ENCODE results near the gene NFASC. TPM values are rescaled to one million over a fixed set of nuclear protein-coding genes. Genes with fewer than 3 reads are reported as not detected.

Gene NFASC
- total and polyA plus RNA-seq, 9 of the 15 experiments (the other 6 are each of a cell fraction or from before 2014, with no cell fraction given) = 0.03 to 0.16 (median 0.06) TPM; not detected in 6

DNA sequence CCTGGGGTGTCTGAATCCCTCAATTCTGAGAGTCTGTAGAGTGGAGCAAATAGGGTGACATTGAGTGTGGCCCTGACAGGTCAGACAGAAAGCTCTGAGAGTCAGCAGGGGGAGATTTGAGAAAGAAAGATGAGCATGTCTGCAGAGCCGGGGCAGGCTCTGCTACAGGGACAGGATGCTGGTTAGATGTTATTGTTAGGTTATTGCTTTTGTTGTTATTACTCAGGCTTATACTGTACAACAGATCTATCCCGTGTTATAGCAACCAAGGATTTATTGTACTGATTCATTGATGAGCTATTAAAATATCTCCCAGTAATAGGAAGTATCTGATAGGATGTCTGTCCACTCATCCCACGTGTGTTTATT lies 59.5 kb downstream of the NFASC start:
- 0 out of 2 replicates have a peak, but pooled peaks cover 3% of the 10 kb centered on the region for H4K20me1 ChIP-seq (replicated peaks; ENCODE audit: control insufficient read depth, insufficient read depth, low read length)
- 2% methylated on average over 3 of the region's 3 CpGs for WGBS (ENCODE audit: insufficient coverage, low coverage, missing lambda C conversion rate)
- intact Hi-C loops (cut with micrococcal nuclease) = no loop called here
- ChIA-PET POLR2A (interaction anchor here (1.0 kb wide), 1 partner anchor 19 kb away, joined by 3 read pairs; no protein-coding TSS in a partner anchor), CTCF (ENCODE audit: low intra/inter-chr PET ratio) (no interaction called here)
- ATAC-seq (no peak), FAIRE-seq (no peak), DNase-seq (ENCODE audit: extremely low read depth in 1 of 4, low spot score in 3 of 4) (no peak)
- no peaks in the 10 kb centered on the region for H3K79me2 ChIP-seq (ENCODE audit: control insufficient read depth, insufficient read depth, low read length)
- H3K4me3 ChIP-seq = no peak overlapping the region
- in situ Hi-C loops (cut with MboI) = no loop called here
- no peaks in the 10 kb centered on the region for H3K36me3 ChIP-seq (ENCODE audit: control insufficient read depth, insufficient read depth, low read length)
- H3K4me2 ChIP-seq (ENCODE audit: insufficient read depth, low read length) = no peak overlapping the region
- H3K9me3 ChIP-seq (replicated peaks; ENCODE audit: control insufficient read depth, insufficient read depth, low read depth, low read length) = no peaks in the 10 kb centered on the region
- H3K9me1 ChIP-seq (ENCODE audit: control insufficient read depth, insufficient read depth, low read length) = no peaks in the 10 kb centered on the region
- H3K27me3 ChIP-seq (ENCODE audit: control insufficient read depth in 2 of 2, insufficient read depth in 2 of 2, low read length in 2 of 2) = peaks cover 24 to 44% of the 10 kb centered on the region in 2 experiments
- no peak overlapping the region for H3K9ac ChIP-seq (ENCODE audit: insufficient read depth in 1 of 2, low read depth in 2 of 2, low read length in 2 of 2)
- no peak overlapping the region for H3K27ac ChIP-seq (ENCODE audit: extremely low read depth, low read depth, low read length)
- TF ChIP-seq FOXM1 (IDR thresholded peaks at IDR 0.05; ENCODE audit: low read depth) (no peak), FOXM1 (CRISPR knock-in tag; IDR thresholded peaks at IDR 0.05; ENCODE audit: low read depth) (no peak), SREBF2 (CRISPR knock-in tag; IDR thresholded peaks at IDR 0.05) (no peak), RAD51 (IDR thresholded peaks at IDR 0.05; ENCODE audit: borderline replicate concordance, low read depth) (no peak), CHD2 (IDR thresholded peaks at IDR 0.05; ENCODE audit: low read depth, low read length) (no peak)
- peaks cover 0 to 7% of the 10 kb centered on the region in 2 experiments; a peak in 1 of 5 replicates for H3K4me1 ChIP-seq (replicated peaks in 1 of 2; ENCODE audit: control insufficient read depth in 2 of 2, insufficient read depth in 2 of 2, low read length in 2 of 2)
- H2AFZ ChIP-seq (ENCODE audit: low read depth, low read length) = no peak overlapping the region
- no TSS peak for BruUV-seq (replicated peaks)

DNA sequence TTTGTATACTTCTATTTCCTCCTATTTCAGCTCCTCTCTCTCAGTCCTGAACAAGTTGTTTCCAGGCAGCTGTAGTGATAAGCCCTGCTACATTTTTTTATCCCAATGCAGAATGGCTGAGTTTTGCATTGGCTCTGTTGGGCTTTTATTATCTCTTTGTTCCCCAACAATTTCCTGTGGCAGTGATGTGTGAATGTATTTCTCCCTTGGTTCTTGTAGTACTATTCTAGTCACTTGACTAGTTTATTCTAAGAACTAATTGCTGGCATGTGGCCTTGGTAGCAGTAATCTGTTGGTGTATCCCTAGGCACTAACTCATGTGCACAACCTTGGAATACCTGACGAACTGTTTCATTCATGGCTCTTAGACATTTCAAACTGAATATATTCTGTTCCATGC lies 60.7 kb downstream of the NFASC start:
- Histone ChIP-seq H3K4me2 (ENCODE audit: insufficient read depth, low read length) (no peak overlapping the region), H3K4me1 (replicated peaks in 1 of 2; ENCODE audit: control insufficient read depth in 2 of 2, insufficient read depth in 2 of 2, low read length in 2 of 2) (0 out of 5 replicates have a peak, but pooled peaks cover 0 to 3% of the 10 kb centered on the region in 2 experiments), H3K9me1 (ENCODE audit: control insufficient read depth, insufficient read depth, low read length) (no peaks in the 10 kb centered on the region), H3K9me3 (replicated peaks; ENCODE audit: control insufficient read depth, insufficient read depth, low read depth, low read length) (no peaks in the 10 kb centered on the region), H3K9ac (ENCODE audit: insufficient read depth in 1 of 2, low read depth in 2 of 2, low read length in 2 of 2) (no peak overlapping the region), H3K4me3 (no peak overlapping the region), H3K27me3 (ENCODE audit: control insufficient read depth in 2 of 2, insufficient read depth in 2 of 2, low read length in 2 of 2) (peaks cover 25 to 52% of the 10 kb centered on the region in 2 experiments), H4K20me1 (replicated peaks; ENCODE audit: control insufficient read depth, insufficient read depth, low read length) (0 out of 2 replicates have a peak, but pooled peaks cover 5% of the 10 kb centered on the region), H3K79me2 (ENCODE audit: control insufficient read depth, insufficient read depth, low read length) (no peaks in the 10 kb centered on the region), H2AFZ (ENCODE audit: low read depth, low read length) (no peak overlapping the region), H3K27ac (ENCODE audit: extremely low read depth, low read depth, low read length) (no peak overlapping the region), H3K36me3 (ENCODE audit: control insufficient read depth, insufficient read depth, low read length) (no peaks in the 10 kb centered on the region)
- POLR2A ChIA-PET = interaction anchor here (0.6 to 1.0 kb wide), 2 partner anchors 8 to 71 kb away, joined by 3 read pairs; no protein-coding TSS in a partner anchor
- CTCF ChIA-PET (ENCODE audit: low intra/inter-chr PET ratio) = no interaction called here
- 0% methylated on average over 1 of the region's 1 CpG for WGBS (ENCODE audit: insufficient coverage, low coverage, missing lambda C conversion rate)
- in situ Hi-C loops (cut with MboI) (no loop called here), intact Hi-C loops (cut with micrococcal nuclease) (no loop called here)
- DNase-seq (ENCODE audit: extremely low read depth in 1 of 4, low spot score in 3 of 4) = no peak
- ATAC-seq = no peak
- no TSS peak for BruUV-seq (replicated peaks)
- FAIRE-seq = no peak
- TF ChIP-seq CBX5 (IDR thresholded peaks at IDR 0.05; ENCODE audit: borderline replicate concordance, low read depth) (no peak), KAT7 (CRISPR knock-in tag; IDR thresholded peaks at IDR 0.05; ENCODE audit: borderline replicate concordance) (no peak), GATAD2A (IDR thresholded peaks at IDR 0.05) (no peak), ILK (tag; IDR thresholded peaks at IDR 0.05; ENCODE audit: borderline replicate concordance, low read depth) (no peak), E2F3 (CRISPR knock-in tag; IDR thresholded peaks at IDR 0.05) (no peak), ZC3H4 (CRISPR knock-in tag; IDR thresholded peaks at IDR 0.05; ENCODE audit: borderline replicate concordance) (no peak), JUNB (CRISPR knock-in tag; conservative IDR thresholded peaks at IDR 0.05) (no peak)
- TF ChIP-seq, protein P1, sequence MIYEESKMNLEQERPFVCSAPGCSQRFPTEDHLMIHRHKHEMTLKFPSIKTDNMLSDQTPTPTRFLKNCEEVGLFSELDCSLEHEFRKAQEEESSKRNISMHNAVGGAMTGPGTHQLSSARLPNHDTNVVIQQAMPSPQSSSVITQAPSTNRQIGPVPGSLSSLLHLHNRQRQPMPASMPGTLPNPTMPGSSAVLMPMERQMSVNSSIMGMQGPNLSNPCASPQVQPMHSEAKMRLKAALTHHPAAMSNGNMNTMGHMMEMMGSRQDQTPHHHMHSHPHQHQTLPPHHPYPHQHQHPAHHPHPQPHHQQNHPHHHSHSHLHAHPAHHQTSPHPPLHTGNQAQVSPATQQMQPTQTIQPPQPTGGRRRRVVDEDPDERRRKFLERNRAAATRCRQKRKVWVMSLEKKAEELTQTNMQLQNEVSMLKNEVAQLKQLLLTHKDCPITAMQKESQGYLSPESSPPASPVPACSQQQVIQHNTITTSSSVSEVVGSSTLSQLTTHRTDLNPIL (CRISPR knock-in tag; IDR thresholded peaks at IDR 0.05) = no peak
- TF ChIP-seq, protein P2, sequence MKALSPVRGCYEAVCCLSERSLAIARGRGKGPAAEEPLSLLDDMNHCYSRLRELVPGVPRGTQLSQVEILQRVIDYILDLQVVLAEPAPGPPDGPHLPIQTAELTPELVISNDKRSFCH (CRISPR knock-in tag; IDR thresholded peaks at IDR 0.05) = no peak
- TF ChIP-seq, protein P2 (tag; IDR thresholded peaks at IDR 0.05) = no peak
- TF ChIP-seq, protein P3, sequence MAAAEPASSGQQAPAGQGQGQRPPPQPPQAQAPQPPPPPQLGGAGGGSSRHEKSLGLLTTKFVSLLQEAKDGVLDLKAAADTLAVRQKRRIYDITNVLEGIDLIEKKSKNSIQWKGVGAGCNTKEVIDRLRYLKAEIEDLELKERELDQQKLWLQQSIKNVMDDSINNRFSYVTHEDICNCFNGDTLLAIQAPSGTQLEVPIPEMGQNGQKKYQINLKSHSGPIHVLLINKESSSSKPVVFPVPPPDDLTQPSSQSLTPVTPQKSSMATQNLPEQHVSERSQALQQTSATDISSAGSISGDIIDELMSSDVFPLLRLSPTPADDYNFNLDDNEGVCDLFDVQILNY (CRISPR knock-in tag; IDR thresholded peaks at IDR 0.05) = no peak

All from K562 (cell line).